GM19455 (cell line): Measurements from ENCODE around the gene SPIRE1.
"Not testable (repeated sequence)": the region's sequence is repeated elsewhere in the genome, so short reads cannot be mapped to it uniquely, and the experiment has no call there.

Experiments used
- ATAC-seq: cut with Tn5 transposase; IDR thresholded peaks from one replicate; pipeline ENCODE4 v1.9.1; 2021; ENCODE audit not compliant: unreplicated experiment

Gene SPIRE1

GRCh38 chr18:12422936-12423335, 235.0 kb downstream of the SPIRE1 start:
- no peak for ATAC-seq

GRCh38 chr18:12421732-12422131, 236.2 kb downstream of the SPIRE1 start:
- ATAC-seq: no peak

- no peak for ATAC-seq
Observed at GRCh38 chr18:12420821-12421421, 237.0 kb downstream of the SPIRE1 start.

- no peak for ATAC-seq
Observed at GRCh38 chr18:12417687-12418086, 240.2 kb downstream of the SPIRE1 start.

GRCh38 chr18:12416098-12416729, 241.7 kb downstream of the SPIRE1 start:
- ATAC-seq: no peak

- no peak for ATAC-seq
Observed at GRCh38 chr18:12411456-12411855, 246.5 kb downstream of the SPIRE1 start.

- ATAC-seq: not testable (repeated sequence)
Observed at GRCh38 chr18:12410747-12411146, 247.2 kb downstream of the SPIRE1 start.

GRCh38 chr18:12410081-12410481, 247.8 kb downstream of the SPIRE1 start:
- ATAC-seq: no peak

GRCh38 chr18:12409469-12409868, 248.4 kb downstream of the SPIRE1 start:
- no peak for ATAC-seq

- no peak for ATAC-seq
Observed at GRCh38 chr18:12408247-12408869, 249.5 kb downstream of the SPIRE1 start.

- ATAC-seq: no peak
Observed at GRCh38 chr18:12406371-12407111, 251.4 kb downstream of the SPIRE1 start.

- no peak for ATAC-seq
Observed at GRCh38 chr18:12405066-12405465, 252.8 kb downstream of the SPIRE1 start.

GRCh38 chr18:12403601-12404506, 254.1 kb downstream of the SPIRE1 start:
- no peak for ATAC-seq

- ATAC-seq: no peak
Observed at GRCh38 chr18:12401881-12402280, 256.0 kb downstream of the SPIRE1 start.

- ATAC-seq: no peak
Observed at GRCh38 chr18:12399231-12399630, 258.7 kb downstream of the SPIRE1 start.

- ATAC-seq: no peak
Observed at GRCh38 chr18:12398625-12399024, 259.3 kb downstream of the SPIRE1 start.

- ATAC-seq: no peak
Observed at GRCh38 chr18:12397793-12398192, 260.1 kb downstream of the SPIRE1 start.

- ATAC-seq: no peak
Observed at GRCh38 chr18:12397254-12397653, 260.7 kb downstream of the SPIRE1 start.
